ENCODE results near the gene DNAJB6. TPM values are rescaled to one million over a fixed set of nuclear protein-coding genes. Genes with fewer than 3 reads are reported as not detected.
A peak's percentile ranks its signal among the peaks of the same experiment; 100 is the strongest.

DNAJB6 gene
- total RNA-seq, 2 donors from 2014 or later, result 116 to 154 TPM

DNA sequence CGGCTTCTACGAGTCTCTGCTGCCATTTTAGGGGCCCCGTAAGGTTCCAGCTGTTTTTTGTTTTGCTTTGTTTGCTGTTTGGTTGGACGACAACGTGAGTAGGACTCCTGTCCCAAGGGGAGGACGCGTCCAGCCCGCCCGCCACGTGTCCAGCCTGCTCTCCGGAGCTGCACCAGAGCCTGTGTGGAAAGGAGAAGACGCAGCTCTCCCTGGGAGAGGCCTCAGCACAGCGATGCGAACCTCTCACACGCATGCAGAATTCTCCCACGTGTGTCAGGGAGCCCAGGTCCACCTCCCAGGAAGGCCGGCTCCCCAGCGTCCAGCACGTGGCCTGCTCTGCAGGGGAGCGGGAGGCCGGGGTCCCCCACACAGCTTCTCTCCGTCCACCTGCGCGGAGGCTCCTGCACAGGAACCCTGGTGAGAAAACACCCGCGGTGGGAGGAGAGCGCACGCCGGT is 36.4 kb upstream of the DNAJB6 start:
- Histone ChIP-seq H3K27ac (no peak overlapping the region), H3K9me3 (no peaks in the 10 kb centered on the region), H3K36me3 (no peaks in the 10 kb centered on the region), H3K4me3 (no peak overlapping the region), H3K27me3 (replicated peaks; ENCODE audit: insufficient read depth) (no peaks in the 10 kb centered on the region), H3K4me1 (ENCODE audit: control insufficient read depth in 1 of 2, low read depth in 2 of 2) (peaks cover 0 to 3% of the 10 kb centered on the region in 2 donors)
- TF ChIP-seq, protein P1, sequence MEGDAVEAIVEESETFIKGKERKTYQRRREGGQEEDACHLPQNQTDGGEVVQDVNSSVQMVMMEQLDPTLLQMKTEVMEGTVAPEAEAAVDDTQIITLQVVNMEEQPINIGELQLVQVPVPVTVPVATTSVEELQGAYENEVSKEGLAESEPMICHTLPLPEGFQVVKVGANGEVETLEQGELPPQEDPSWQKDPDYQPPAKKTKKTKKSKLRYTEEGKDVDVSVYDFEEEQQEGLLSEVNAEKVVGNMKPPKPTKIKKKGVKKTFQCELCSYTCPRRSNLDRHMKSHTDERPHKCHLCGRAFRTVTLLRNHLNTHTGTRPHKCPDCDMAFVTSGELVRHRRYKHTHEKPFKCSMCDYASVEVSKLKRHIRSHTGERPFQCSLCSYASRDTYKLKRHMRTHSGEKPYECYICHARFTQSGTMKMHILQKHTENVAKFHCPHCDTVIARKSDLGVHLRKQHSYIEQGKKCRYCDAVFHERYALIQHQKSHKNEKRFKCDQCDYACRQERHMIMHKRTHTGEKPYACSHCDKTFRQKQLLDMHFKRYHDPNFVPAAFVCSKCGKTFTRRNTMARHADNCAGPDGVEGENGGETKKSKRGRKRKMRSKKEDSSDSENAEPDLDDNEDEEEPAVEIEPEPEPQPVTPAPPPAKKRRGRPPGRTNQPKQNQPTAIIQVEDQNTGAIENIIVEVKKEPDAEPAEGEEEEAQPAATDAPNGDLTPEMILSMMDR (IDR thresholded peaks at IDR 0.05), result no peak
- no peak for DNase-seq (ENCODE audit: low spot score)
- ATAC-seq (ENCODE audit: insufficient number of reproducible peaks, low FRiP score, low read depth), result no peak

DNA sequence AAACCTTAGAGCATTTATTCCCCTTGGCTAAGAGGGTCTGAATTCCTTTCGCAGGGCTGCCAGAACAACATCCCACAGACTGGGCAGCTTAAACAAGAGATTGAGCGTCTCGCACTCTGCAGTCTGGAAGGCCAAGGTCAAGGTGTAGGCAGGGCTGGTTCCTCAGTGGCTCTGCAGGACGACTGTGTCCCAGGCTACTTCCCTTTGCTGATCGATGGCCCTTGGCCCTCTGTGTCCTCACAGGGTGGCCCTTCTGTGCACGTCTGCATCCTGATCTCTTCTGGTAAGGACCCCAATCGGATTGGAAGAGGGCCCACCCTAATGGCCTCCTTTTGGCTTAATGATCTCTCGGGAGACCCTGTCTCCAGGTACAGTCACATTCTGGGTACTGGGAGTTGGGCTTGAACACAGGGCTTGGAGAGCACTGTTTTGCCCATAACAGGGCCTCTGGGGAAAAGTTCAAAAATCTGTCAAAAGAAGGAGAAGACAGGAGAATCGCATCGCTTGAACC is 35.1 kb upstream of the DNAJB6 start:
- Histone ChIP-seq H3K4me1 (ENCODE audit: control insufficient read depth in 1 of 2, low read depth in 2 of 2) (peaks cover 0 to 3% of the 10 kb centered on the region in 2 donors), H3K36me3 (no peaks in the 10 kb centered on the region), H3K27ac (peak overlapping the region in 1 of 2 donors; percentile 35), H3K4me3 (no peak overlapping the region), H3K27me3 (replicated peaks; ENCODE audit: insufficient read depth) (no peaks in the 10 kb centered on the region), H3K9me3 (no peaks in the 10 kb centered on the region)
- ATAC-seq (ENCODE audit: insufficient number of reproducible peaks, low FRiP score, low read depth) (no peak), DNase-seq (ENCODE audit: low spot score) (no peak)
- TF ChIP-seq, protein P1 (IDR thresholded peaks at IDR 0.05), result no peak

DNA sequence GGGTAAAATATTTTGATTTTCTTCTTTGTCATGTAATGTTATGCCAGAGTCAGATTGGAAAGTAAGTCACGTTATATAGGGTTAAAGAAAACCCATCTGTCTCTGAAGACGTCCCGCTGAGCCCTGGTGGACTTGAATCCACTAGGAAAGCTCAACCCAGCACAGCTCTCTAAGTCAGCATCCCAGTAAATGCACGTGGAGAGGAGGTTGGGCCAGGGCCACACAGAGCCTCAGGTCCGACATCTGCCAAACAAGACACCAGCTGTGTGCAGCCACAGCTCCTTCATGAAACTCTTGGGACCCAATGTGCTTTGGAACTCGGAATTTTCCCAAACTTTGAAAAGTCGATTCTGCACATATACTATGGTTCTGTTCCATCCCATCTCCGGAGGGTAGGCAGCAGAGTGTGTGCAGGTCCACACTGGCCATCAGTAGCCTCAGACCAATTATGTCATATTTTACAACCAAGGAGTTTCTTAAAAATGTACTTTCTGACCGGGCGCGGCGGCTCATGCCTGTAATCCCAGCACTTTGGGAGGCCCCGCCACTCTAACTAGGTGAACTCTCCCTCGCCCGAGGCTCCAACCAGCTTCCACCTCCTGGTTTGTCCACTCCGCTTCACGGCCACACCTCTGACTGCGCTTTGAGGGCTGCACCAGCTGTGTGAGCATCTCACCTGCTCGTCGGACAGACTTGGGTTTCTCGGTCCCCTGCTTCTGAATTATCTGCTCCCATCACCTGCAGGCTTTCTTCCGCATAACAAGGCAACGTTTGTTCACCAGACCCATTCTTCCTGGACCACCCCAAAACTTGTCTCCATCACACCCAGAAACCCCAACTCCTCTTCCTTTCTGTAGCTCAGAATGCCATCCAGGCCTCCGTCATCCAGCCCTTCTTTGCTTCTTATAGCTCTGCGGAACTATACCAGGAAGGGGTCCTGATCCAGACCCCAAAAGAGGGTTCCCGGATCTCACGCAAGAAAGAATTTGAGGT is 29.7 kb upstream of the DNAJB6 start:
- DNase-seq (ENCODE audit: low spot score) (no peak), ATAC-seq (ENCODE audit: insufficient number of reproducible peaks, low FRiP score, low read depth) (no peak)
- Histone ChIP-seq H3K27me3 (replicated peaks; ENCODE audit: insufficient read depth) (no peaks in the 10 kb centered on the region), H3K9me3 (no peaks in the 10 kb centered on the region), H3K4me3 (no peak overlapping the region), H3K36me3 (no peaks in the 10 kb centered on the region), H3K4me1 (ENCODE audit: control insufficient read depth in 1 of 2, low read depth in 2 of 2) (no peaks in the 10 kb centered on the region), H3K27ac (no peak overlapping the region)
- TF ChIP-seq, protein P1 (IDR thresholded peaks at IDR 0.05), result no peak

DNA sequence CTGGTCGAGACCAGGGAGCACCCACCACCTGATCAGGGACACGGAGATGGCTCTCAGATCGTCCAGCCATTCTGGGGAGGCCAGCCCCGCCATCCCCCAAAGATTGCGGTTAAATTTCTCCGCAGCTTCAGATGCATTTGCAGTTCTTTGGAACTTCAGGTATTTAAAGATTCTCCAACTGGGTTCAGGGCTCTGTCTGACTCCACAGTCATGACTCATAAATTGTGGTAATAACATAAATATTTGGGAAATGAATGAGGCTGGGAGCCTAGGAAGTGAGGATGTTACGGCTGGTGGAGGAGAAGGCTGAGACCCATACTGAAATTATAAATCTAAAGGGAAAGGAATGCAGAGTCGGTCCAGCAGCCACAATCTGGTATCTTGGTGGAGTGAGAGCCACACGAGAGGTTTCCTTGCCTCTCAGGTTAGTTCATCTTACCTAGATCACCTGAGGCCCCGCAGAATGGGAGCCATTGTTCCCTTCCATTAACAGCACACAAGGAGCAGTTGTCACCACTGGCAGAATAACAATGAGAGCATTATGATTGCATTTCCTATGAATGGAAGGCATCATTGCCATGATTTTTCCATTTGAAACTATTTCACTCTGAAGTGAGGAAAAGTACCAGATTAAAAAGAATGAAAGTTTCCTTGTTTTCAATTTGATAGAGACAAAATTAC is 26.7 kb upstream of the DNAJB6 start:
- ATAC-seq (ENCODE audit: insufficient number of reproducible peaks, low FRiP score, low read depth) (no peak), DNase-seq (ENCODE audit: low spot score) (no peak)
- TF ChIP-seq, protein P1 (IDR thresholded peaks at IDR 0.05), result no peak
- no peaks in the 10 kb centered on the region for H3K27me3 ChIP-seq (replicated peaks; ENCODE audit: insufficient read depth)
- no peaks in the 10 kb centered on the region for H3K36me3 ChIP-seq
- no peak overlapping the region for H3K27ac ChIP-seq
- no peak overlapping the region for H3K4me3 ChIP-seq
- H3K4me1 ChIP-seq (ENCODE audit: control insufficient read depth in 1 of 2, low read depth in 2 of 2), result no peaks in the 10 kb centered on the region
- H3K9me3 ChIP-seq, result no peaks in the 10 kb centered on the region

DNA sequence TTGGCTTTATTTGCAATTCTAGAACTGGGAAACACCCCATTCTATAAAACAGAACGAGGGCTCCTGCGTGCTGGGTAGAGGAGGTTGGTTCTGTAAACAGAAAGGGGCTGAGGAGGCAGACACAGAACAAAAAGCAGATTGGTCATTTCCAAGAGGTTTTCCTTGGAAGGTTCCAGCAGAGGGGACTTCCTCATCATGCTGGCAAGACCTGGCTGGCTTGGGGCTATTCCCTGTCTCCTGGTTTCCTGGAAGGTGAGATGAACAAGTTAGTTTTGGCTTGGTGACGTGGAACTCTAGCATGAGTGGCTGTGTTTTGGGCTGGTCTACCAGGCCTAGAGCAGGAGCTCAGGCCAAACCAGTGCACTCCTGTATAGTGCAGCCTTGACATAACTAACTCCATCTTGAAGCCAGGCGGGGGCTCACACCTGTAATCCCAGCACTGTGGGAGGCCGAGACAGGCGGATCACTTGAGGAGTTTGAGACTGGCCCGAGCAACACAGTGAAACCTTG is 26.1 kb upstream of the DNAJB6 start:
- Histone ChIP-seq H3K36me3 (no peaks in the 10 kb centered on the region), H3K4me1 (ENCODE audit: control insufficient read depth in 1 of 2, low read depth in 2 of 2) (no peaks in the 10 kb centered on the region), H3K9me3 (no peaks in the 10 kb centered on the region), H3K27ac (no peak overlapping the region), H3K4me3 (no peak overlapping the region), H3K27me3 (replicated peaks; ENCODE audit: insufficient read depth) (no peaks in the 10 kb centered on the region)
- ATAC-seq (ENCODE audit: insufficient number of reproducible peaks, low FRiP score, low read depth) (no peak), DNase-seq (ENCODE audit: low spot score) (no peak)
- TF ChIP-seq, protein P1 (IDR thresholded peaks at IDR 0.05), result no peak

Measured in thoracic aorta (tissue), 2 donors.